Measurements from ENCODE around the gene LRRC43. TPM values are rescaled to one million over a fixed set of nuclear protein-coding genes. Genes with fewer than 3 reads are reported as not detected.

LRRC43 gene
- total RNA-seq, 4 donors from 2014 or later, result 2.7 to 11.4 (median 5.3) TPM

DNA sequence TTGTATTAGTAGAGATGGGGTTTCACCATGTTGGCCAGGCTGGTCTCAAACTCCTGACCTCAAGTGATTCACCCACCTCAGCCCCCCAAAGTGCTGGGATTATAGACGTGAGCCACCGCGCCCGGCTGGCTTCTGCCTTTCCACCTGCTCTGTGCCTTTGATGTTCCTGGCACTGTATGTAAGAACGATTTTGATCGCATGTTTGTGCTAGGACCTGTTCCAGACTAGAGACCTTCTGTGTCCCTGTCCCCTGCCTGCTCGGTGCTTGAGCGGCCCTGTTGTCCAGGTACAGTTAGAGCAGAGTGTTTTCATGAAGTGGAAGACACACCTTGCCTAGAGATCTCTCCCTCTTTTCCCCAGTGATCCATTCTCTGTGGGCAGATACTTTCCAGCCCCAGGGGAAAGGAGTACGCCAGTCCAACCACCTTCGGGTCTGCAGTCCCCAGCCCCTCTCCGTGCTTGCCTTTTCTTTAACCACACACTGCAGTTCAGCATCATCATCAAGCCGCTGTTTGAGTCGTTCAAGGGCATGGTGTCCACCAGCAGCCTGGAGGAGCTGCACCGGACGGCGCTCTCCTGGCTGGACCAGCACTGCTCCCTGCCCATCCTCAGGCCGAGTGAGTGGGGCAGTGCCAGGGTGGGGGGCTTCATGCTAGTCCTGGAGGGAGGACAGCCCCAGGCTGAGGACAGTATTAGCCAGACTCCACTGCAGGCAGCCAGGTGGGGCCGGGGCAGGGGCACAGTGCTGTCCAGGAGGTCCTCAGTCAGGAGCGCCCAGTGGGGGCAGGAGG, 42.3 kb upstream of the LRRC43 start:
- intact Hi-C loops (cut with DNase I), result no loop called here
- Histone ChIP-seq H3K9me3 (no peaks in the 10 kb centered on the region), H3K27me3 (no peaks in the 10 kb centered on the region), H3K27ac (no peak overlapping the region), H3K36me3 (peaks cover 32 to 39% of the 10 kb centered on the region in 2 donors), H3K4me1 (peaks cover 14 to 19% of the 10 kb centered on the region in 2 donors), H3K4me3 (replicated peaks in 1 of 3) (no peak overlapping the region)
- TF ChIP-seq, protein P1, sequence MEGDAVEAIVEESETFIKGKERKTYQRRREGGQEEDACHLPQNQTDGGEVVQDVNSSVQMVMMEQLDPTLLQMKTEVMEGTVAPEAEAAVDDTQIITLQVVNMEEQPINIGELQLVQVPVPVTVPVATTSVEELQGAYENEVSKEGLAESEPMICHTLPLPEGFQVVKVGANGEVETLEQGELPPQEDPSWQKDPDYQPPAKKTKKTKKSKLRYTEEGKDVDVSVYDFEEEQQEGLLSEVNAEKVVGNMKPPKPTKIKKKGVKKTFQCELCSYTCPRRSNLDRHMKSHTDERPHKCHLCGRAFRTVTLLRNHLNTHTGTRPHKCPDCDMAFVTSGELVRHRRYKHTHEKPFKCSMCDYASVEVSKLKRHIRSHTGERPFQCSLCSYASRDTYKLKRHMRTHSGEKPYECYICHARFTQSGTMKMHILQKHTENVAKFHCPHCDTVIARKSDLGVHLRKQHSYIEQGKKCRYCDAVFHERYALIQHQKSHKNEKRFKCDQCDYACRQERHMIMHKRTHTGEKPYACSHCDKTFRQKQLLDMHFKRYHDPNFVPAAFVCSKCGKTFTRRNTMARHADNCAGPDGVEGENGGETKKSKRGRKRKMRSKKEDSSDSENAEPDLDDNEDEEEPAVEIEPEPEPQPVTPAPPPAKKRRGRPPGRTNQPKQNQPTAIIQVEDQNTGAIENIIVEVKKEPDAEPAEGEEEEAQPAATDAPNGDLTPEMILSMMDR (IDR thresholded peaks at IDR 0.05), result no peak
- no peak for TF ChIP-seq POLR2A (IDR thresholded peaks at IDR 0.05)
- WGBS, 2 donors, result 97 to 98% methylated on average over 15 to 16 of the region's 19 CpGs
- DNase-seq, result no peak

DNA sequence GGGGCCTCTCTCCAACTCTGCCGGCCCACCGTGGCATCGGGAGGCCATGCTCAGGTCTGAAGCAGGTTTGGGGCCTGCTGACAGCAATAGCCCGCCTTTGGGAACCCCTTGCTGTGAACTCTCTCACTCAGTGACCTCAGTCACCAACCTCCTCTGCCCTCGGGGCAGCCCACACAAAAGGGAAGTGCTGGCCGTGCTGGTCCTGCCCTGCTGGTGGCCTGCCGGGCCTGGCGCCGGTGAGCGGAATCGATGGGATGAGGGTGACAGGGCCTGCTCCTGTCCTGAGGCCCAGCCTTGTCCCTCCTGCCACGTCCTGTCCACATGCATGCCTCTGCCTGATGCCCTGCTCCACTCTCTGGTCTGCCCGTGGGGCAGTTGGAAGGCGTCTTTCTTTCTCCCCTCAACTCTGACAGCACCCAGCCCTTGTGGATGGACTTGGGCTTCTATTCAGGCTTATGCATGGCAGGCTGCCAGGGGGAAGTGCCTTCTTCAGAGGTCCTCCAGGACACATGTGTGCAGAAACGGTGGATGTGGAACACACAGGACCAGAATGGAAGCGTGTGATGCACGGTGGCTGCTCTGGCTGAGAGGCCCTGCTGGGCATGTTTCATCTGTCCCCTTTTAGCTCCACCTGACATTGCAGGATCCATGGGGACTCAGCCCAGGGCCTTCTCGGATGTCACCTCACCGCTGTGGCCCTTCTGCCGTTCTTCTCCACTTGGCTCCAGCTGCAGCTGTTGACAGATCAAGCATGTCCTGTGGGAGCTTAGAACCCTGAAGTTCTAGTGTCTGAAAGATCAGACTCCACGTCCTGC, 40.8 kb upstream of the LRRC43 start:
- Histone ChIP-seq H3K4me1 (peaks cover 14 to 19% of the 10 kb centered on the region in 2 donors), H3K27me3 (no peaks in the 10 kb centered on the region), H3K4me3 (replicated peaks in 1 of 3) (no peak overlapping the region), H3K9me3 (no peaks in the 10 kb centered on the region), H3K27ac (no peak overlapping the region), H3K36me3 (peaks cover 31 to 38% of the 10 kb centered on the region in 2 donors)
- TF ChIP-seq, protein P1 (IDR thresholded peaks at IDR 0.05), result no peak
- no peak for TF ChIP-seq POLR2A (IDR thresholded peaks at IDR 0.05)
- WGBS, 2 donors, result 89 to 96% methylated on average over 14 to 17 of the region's 21 CpGs
- DNase-seq, result no peak
- intact Hi-C loops (cut with DNase I), result no loop called here

DNA sequence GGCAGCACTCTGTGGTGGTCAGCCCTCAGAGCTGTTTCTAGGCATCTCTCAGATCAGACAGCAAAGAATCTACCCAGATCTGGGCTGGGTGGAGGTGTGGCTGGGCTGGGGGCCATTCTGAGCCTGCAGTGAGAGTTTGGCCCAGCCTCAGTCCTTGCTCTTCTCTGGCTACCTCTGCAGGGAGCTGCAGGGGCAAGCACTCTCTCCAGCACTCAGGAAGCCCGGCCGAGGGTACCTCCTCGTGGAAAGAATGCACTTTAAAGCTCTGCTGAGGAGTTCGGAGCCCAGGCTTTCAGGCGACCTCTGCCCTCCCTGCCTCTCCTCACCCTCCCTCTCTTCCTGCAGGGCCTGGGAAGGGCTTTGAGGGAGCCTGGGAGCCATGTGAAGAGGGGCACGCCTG, 40.1 kb upstream of the LRRC43 start:
- Histone ChIP-seq H3K4me1 (peaks cover 8 to 14% of the 10 kb centered on the region in 2 donors), H3K36me3 (peaks cover 31 to 38% of the 10 kb centered on the region in 2 donors), H3K27me3 (no peaks in the 10 kb centered on the region), H3K4me3 (replicated peaks in 1 of 3) (no peak overlapping the region), H3K27ac (no peak overlapping the region), H3K9me3 (no peaks in the 10 kb centered on the region)
- 56 to 75% methylated on average over 2 to 6 of the region's 6 CpGs for WGBS, 2 donors
- intact Hi-C loops (cut with DNase I), result no loop called here
- TF ChIP-seq, protein P1 (IDR thresholded peaks at IDR 0.05), result no peak
- no peak for TF ChIP-seq POLR2A (IDR thresholded peaks at IDR 0.05)
- no peak for DNase-seq

DNA sequence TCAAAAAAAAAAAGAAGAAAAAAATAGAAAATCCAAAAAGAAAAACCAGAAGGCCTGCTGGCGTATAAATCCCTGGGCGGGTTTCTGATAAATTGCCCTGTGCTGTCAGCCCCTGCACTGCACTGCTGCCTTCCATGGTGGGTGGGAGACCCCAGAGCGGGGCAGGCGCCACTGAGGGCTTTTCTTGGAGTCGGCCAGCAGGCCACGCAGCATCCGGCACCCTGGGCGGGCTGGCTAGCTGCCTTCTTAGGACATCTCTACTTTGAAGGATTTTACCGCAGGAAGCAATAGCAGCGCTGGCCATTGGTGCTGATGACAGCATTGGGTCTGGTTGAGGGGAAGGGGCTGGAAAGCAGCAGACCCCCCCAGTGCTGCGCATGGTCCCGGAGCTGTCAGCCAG, 38.0 kb upstream of the LRRC43 start:
- WGBS, 2 donors, result 92 to 96% methylated on average over 10 to 12 of the region's 12 CpGs
- TF ChIP-seq, protein P1 (IDR thresholded peaks at IDR 0.05), result no peak
- TF ChIP-seq POLR2A (IDR thresholded peaks at IDR 0.05), result no peak
- no peak overlapping the region for H3K4me3 ChIP-seq (replicated peaks in 1 of 3)

More for the DNA sequence above, 38.0 kb upstream of the LRRC43 start:
- no peak overlapping the region for H3K27ac ChIP-seq
- H3K27me3 ChIP-seq, result no peaks in the 10 kb centered on the region
- intact Hi-C loops (cut with DNase I), result no loop called here
- H3K4me1 ChIP-seq, result no peaks in the 10 kb centered on the region
- no peak for DNase-seq
- no peaks in the 10 kb centered on the region for H3K9me3 ChIP-seq
- H3K36me3 ChIP-seq, result peaks cover 26 to 30% of the 10 kb centered on the region in 2 donors
